ENCODE measurements around the gene DRC3.

DRC3 gene

GRCh38 chr17:18028952-18029540 lies 56.4 kb downstream of the DRC3 start:
- Histone ChIP-seq H3K4me3 (ENCODE audit: low read depth in 1 of 2, low read length in 2 of 2) (no peak overlapping the region), H3K4me1 (ENCODE audit: insufficient read depth, low read length) (no peaks in the 10 kb centered on the region), H3K9ac (ENCODE audit: low read length) (no peak overlapping the region), H3K9me3 (ENCODE audit: low read length) (no peaks in the 10 kb centered on the region), H3K27ac (ENCODE audit: low read depth, low read length) (no peak overlapping the region), H3K36me3 (ENCODE audit: insufficient read depth, low read length) (peaks cover 10% of the 10 kb centered on the region), H3K27me3 (ENCODE audit: control insufficient read depth in 1 of 2, insufficient read depth in 2 of 2, low read length in 2 of 2) (no peaks in the 10 kb centered on the region)

- Histone ChIP-seq H3K27me3 (ENCODE audit: control insufficient read depth in 1 of 2, insufficient read depth in 2 of 2, low read length in 2 of 2) (no peaks in the 10 kb centered on the region), H3K36me3 (ENCODE audit: insufficient read depth, low read length) (no peaks in the 10 kb centered on the region), H3K4me1 (ENCODE audit: insufficient read depth, low read length) (no peaks in the 10 kb centered on the region), H3K4me3 (ENCODE audit: low read depth in 1 of 2, low read length in 2 of 2) (no peak overlapping the region), H3K9me3 (ENCODE audit: low read length) (no peaks in the 10 kb centered on the region), H3K27ac (ENCODE audit: low read depth, low read length) (no peak overlapping the region), H3K9ac (ENCODE audit: low read length) (no peak overlapping the region)
These were observed 59.3 kb downstream of the DRC3 start for GRCh38 chr17:18031955-18032354.

- Histone ChIP-seq H3K4me1 (ENCODE audit: insufficient read depth, low read length) (peaks cover 12% of the 10 kb centered on the region), H3K9me3 (ENCODE audit: low read length) (no peaks in the 10 kb centered on the region), H3K36me3 (ENCODE audit: insufficient read depth, low read length) (no peaks in the 10 kb centered on the region), H3K27ac (ENCODE audit: low read depth, low read length) (no peak overlapping the region), H3K9ac (ENCODE audit: low read length) (no peak overlapping the region), H3K27me3 (ENCODE audit: control insufficient read depth in 1 of 2, insufficient read depth in 2 of 2, low read length in 2 of 2) (no peaks in the 10 kb centered on the region), H3K4me3 (ENCODE audit: low read depth in 1 of 2, low read length in 2 of 2) (no peak overlapping the region)
These were observed 60.9 kb downstream of the DRC3 start for GRCh38 chr17:18033442-18034099.

GRCh38 chr17:18035704-18036103 lies 63.0 kb downstream of the DRC3 start:
- Histone ChIP-seq H3K36me3 (ENCODE audit: insufficient read depth, low read length) (no peaks in the 10 kb centered on the region), H3K4me3 (ENCODE audit: low read depth in 1 of 2, low read length in 2 of 2) (no peak overlapping the region), H3K27ac (ENCODE audit: low read depth, low read length) (no peak overlapping the region), H3K9me3 (ENCODE audit: low read length) (no peaks in the 10 kb centered on the region), H3K27me3 (ENCODE audit: control insufficient read depth in 1 of 2, insufficient read depth in 2 of 2, low read length in 2 of 2) (no peaks in the 10 kb centered on the region), H3K4me1 (ENCODE audit: insufficient read depth, low read length) (peaks cover 20% of the 10 kb centered on the region), H3K9ac (ENCODE audit: low read length) (no peak overlapping the region)

- Histone ChIP-seq H3K36me3 (ENCODE audit: insufficient read depth, low read length) (no peaks in the 10 kb centered on the region), H3K4me3 (ENCODE audit: low read depth in 1 of 2, low read length in 2 of 2) (no peak overlapping the region), H3K27ac (ENCODE audit: low read depth, low read length) (no peak overlapping the region), H3K27me3 (ENCODE audit: control insufficient read depth in 1 of 2, insufficient read depth in 2 of 2, low read length in 2 of 2) (no peaks in the 10 kb centered on the region), H3K4me1 (ENCODE audit: insufficient read depth, low read length) (peaks cover 28% of the 10 kb centered on the region), H3K9ac (ENCODE audit: low read length) (no peak overlapping the region), H3K9me3 (ENCODE audit: low read length) (no peaks in the 10 kb centered on the region)
These were observed 64.8 kb downstream of the DRC3 start for GRCh38 chr17:18037486-18037885.

GRCh38 chr17:18038149-18038850 lies 65.6 kb downstream of the DRC3 start:
- Histone ChIP-seq H3K9ac (ENCODE audit: low read length) (peak overlapping the region; percentile 94), H3K27ac (ENCODE audit: low read depth, low read length) (peak overlapping the region; percentile 82)

GRCh38 chr17:18038861-18039534 lies 66.3 kb downstream of the DRC3 start, which contains the start of the genes ATPAF2 and GID4:
ATPAF2 (minus strand) TSS chr17:18039168; CDS start chr17:18039013, 155 bp downstream.
GID4 (plus strand) TSS chr17:18039408; CDS start chr17:18039465, 57 bp downstream.
- Histone ChIP-seq H3K27ac (ENCODE audit: low read depth, low read length) (peak within 1 kb of the TSS; percentile 92), H3K4me3 (ENCODE audit: low read depth in 1 of 2, low read length in 2 of 2) (peak within 1 kb of the TSS; percentile 95 to 97), H3K9me3 (ENCODE audit: low read length) (no peaks in the 10 kb centered on the region), H3K27me3 (ENCODE audit: control insufficient read depth in 1 of 2, insufficient read depth in 2 of 2, low read length in 2 of 2) (no peaks in the 10 kb centered on the region), H3K4me1 (ENCODE audit: insufficient read depth, low read length) (peaks cover 28% of the 10 kb centered on the region), H3K9ac (ENCODE audit: low read length) (peak within 1 kb of the TSS; percentile 94), H3K36me3 (ENCODE audit: insufficient read depth, low read length) (no peaks in the 10 kb centered on the region)

More at GRCh38 chr17:18038149-18038850, 65.6 kb downstream of the DRC3 start:
- Histone ChIP-seq H3K27me3 (ENCODE audit: control insufficient read depth in 1 of 2, insufficient read depth in 2 of 2, low read length in 2 of 2) (no peaks in the 10 kb centered on the region), H3K4me3 (ENCODE audit: low read depth in 1 of 2, low read length in 2 of 2) (peak overlapping the region; percentile 95 to 97), H3K4me1 (ENCODE audit: insufficient read depth, low read length) (peaks cover 28% of the 10 kb centered on the region), H3K9me3 (ENCODE audit: low read length) (no peaks in the 10 kb centered on the region), H3K36me3 (ENCODE audit: insufficient read depth, low read length) (no peaks in the 10 kb centered on the region)

- Histone ChIP-seq H3K4me3 (ENCODE audit: low read depth in 1 of 2, low read length in 2 of 2) (peak overlapping the region; percentile 95 to 96), H3K36me3 (ENCODE audit: insufficient read depth, low read length) (no peaks in the 10 kb centered on the region), H3K27me3 (ENCODE audit: control insufficient read depth in 1 of 2, insufficient read depth in 2 of 2, low read length in 2 of 2) (no peaks in the 10 kb centered on the region), H3K9me3 (ENCODE audit: low read length) (no peaks in the 10 kb centered on the region), H3K9ac (ENCODE audit: low read length) (peak overlapping the region; percentile 44), H3K27ac (ENCODE audit: low read depth, low read length) (peak overlapping the region; percentile 92), H3K4me1 (ENCODE audit: insufficient read depth, low read length) (peaks cover 28% of the 10 kb centered on the region)
These were observed 67.0 kb downstream of the DRC3 start for GRCh38 chr17:18039535-18040260.

- no peaks in the 10 kb centered on the region for H3K27me3 ChIP-seq (ENCODE audit: control insufficient read depth in 1 of 2, insufficient read depth in 2 of 2, low read length in 2 of 2)
- H3K4me1 ChIP-seq (ENCODE audit: insufficient read depth, low read length), result peaks cover 28% of the 10 kb centered on the region
- H3K27ac ChIP-seq (ENCODE audit: low read depth, low read length), result peak overlapping the region; percentile 92
- H3K4me3 ChIP-seq (ENCODE audit: low read depth in 1 of 2, low read length in 2 of 2), result peak overlapping the region; percentile 95 to 96
- no peaks in the 10 kb centered on the region for H3K36me3 ChIP-seq (ENCODE audit: insufficient read depth, low read length)
- H3K9me3 ChIP-seq (ENCODE audit: low read length), result no peaks in the 10 kb centered on the region
- H3K9ac ChIP-seq (ENCODE audit: low read length), result peak overlapping the region; percentile 44
These were observed 67.7 kb downstream of the DRC3 start for GRCh38 chr17:18040261-18040858.

GRCh38 chr17:18041776-18042175 lies 69.1 kb downstream of the DRC3 start:
- Histone ChIP-seq H3K4me1 (ENCODE audit: insufficient read depth, low read length) (peaks cover 28% of the 10 kb centered on the region), H3K4me3 (ENCODE audit: low read depth in 1 of 2, low read length in 2 of 2) (no peak overlapping the region), H3K27ac (ENCODE audit: low read depth, low read length) (no peak overlapping the region), H3K9me3 (ENCODE audit: low read length) (no peaks in the 10 kb centered on the region), H3K27me3 (ENCODE audit: control insufficient read depth in 1 of 2, insufficient read depth in 2 of 2, low read length in 2 of 2) (no peaks in the 10 kb centered on the region), H3K36me3 (ENCODE audit: insufficient read depth, low read length) (peaks cover 7% of the 10 kb centered on the region), H3K9ac (ENCODE audit: low read length) (peak overlapping the region; percentile 7)
